GM12891 (cell line): ENCODE data around the gene COPE.
"Not testable (repeated sequence)": the region's sequence is repeated elsewhere in the genome, so short reads cannot be mapped to it uniquely, and the experiment has no call there.

Experiments used
- DNase-seq: peaks from one replicate; pipeline ENCODE4 v3.0.0; 2011; ENCODE audit warnings: low spot score; ENCODE audit not compliant: insufficient read length
- FAIRE-seq: peaks from 2 replicates; lab custom pipeline; 2011; peaks lifted over from hg19 to GRCh38; lab: Jason Lieb, UNC
- PAX5 ChIP-seq: IDR thresholded peaks from 2 replicates; pipeline ENCODE4 v1.6.1; 2011; ENCODE audit warnings: low read length, moderate library complexity, mild to moderate bottlenecking; ENCODE audit not compliant: insufficient read depth, severe bottlenecking
- POLR2A ChIP-seq: IDR thresholded peaks from 2 replicates; pipeline ENCODE4 v1.6.1; 2011; ENCODE audit warnings: low read depth, low read length, control low read depth
- POLR2AphosphoS5 ChIP-seq: IDR thresholded peaks from 2 replicates; pipeline ENCODE4 v1.6.1; 2011; ENCODE audit warnings: low read depth, low read length, control low read depth
- POU2F2 ChIP-seq: IDR thresholded peaks from 2 replicates; pipeline ENCODE4 v1.6.1; 2011; ENCODE audit warnings: low read depth, mild to moderate bottlenecking, control low read depth, low read length, moderate library complexity
- SPI1 ChIP-seq: IDR thresholded peaks from 2 replicates; pipeline ENCODE4 v1.6.1; 2011; ENCODE audit warnings: low read depth, low read length, control low read depth
- TAF1 ChIP-seq: IDR thresholded peaks from 2 replicates; pipeline ENCODE4 v1.6.1; 2011; ENCODE audit warnings: low read depth, low read length, control low read depth

The COPE gene

GRCh38 chr19:18924684-18925213 lies 5.6 kb upstream of the COPE start:
- FAIRE-seq (no peak), DNase-seq (no peak)
- TF ChIP-seq SPI1 (no peak), TAF1 (no peak), POLR2A (no peak), POU2F2 (no peak), POLR2AphosphoS5 (no peak), PAX5 (no peak)

GRCh38 chr19:18922228-18922985 lies 3.2 kb upstream of the COPE start:
- DNase-seq: no peak
- no peak for TF ChIP-seq POLR2A
- no peak for TF ChIP-seq POLR2AphosphoS5
- no peak for TF ChIP-seq PAX5
- TF ChIP-seq POU2F2: no peak
- no peak for TF ChIP-seq SPI1
- TF ChIP-seq TAF1: no peak
- FAIRE-seq: no peak

- no peak for TF ChIP-seq SPI1
- TF ChIP-seq PAX5: no peak
- no peak for TF ChIP-seq POU2F2
- no peak for FAIRE-seq
- no peak for DNase-seq
Measured at GRCh38 chr19:18921593-18921992, 2.4 kb upstream of the COPE start.

DNA sequence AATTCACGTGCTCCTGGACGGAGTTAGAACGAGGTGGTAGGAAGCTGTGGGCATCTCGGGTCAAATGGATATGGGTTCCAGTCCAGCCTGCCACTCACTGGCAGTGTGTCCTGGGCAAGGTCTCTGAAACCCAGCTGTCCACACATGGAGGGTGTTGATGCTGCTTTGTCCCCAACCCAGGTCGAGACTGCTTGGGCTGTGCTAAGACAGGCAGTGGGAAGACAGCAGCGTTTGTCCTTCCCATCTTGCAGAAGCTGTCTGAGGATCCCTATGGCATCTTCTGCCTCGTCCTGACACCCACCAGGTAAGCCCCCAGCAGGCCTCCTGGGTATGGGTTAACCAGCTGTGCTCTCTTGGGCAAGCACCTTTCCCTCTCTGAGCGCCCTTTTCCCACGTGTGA lies 1.2 kb upstream of the COPE start:
- no peak for TF ChIP-seq POLR2AphosphoS5
- no peak for TF ChIP-seq TAF1
- no peak for TF ChIP-seq POU2F2
- no peak for TF ChIP-seq SPI1
- no peak for TF ChIP-seq PAX5
- TF ChIP-seq POLR2A: no peak
- DNase-seq (no peak), FAIRE-seq (no peak)

DNA sequence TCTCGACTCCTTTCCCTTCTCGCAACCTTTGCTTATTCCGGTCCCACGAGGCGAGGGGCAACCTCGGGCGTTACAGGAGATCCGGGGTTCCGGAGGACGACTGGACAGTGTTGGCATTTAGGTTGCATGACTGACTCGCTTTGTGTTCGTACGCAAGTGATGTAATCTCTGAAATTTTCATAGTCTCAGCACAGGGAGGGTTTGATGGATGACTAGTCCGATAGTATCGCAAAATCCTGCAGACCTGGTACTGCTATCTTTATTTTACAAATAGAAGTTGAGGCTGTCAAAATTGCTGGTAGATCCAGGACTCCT lies 670 bp upstream of the COPE start:
- no peak for DNase-seq
- FAIRE-seq: no peak
- TF ChIP-seq POU2F2: no peak

DNA sequence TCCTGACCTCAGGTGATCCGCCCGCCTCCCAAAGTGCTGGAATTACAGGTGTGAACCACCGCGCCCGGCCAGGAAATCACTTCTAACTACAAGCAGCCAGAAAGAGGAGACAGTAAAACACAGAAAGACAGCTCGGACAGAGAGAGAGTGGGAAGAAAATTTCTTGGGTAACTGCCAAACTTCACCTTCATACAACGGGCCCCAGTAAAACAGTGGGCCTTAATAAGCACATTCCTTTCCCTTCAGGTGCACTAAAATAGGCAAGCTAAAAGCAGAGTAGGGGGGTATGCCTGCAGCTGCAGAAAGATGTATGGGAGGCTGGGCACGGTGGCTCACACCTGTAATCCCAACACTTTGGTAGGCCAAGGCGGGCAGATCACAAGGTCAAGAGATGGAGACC lies 1.6 kb downstream of the COPE start:
- not testable (repeated sequence) for FAIRE-seq, DNase-seq

DNA sequence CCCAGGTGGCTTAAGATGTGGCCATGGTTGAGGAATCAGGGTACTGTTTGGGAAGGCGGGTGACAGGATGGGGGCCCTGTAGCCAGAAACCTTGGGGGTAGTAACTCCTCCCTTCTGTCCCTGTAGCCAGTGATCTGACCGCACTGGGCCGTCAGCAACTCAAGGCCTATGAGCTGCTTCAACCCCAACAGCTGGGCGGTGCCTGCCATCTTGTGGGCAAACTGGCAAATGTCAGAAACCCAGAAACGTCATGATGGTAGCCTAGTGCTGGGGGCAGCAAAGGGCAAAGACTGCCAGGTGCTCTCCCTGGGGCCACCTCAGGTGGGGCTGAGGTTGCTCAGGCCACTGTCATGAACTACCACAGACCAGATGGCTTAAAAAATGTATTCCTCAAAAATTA lies 3.5 kb downstream of the COPE start:
- DNase-seq: no peak

DNA sequence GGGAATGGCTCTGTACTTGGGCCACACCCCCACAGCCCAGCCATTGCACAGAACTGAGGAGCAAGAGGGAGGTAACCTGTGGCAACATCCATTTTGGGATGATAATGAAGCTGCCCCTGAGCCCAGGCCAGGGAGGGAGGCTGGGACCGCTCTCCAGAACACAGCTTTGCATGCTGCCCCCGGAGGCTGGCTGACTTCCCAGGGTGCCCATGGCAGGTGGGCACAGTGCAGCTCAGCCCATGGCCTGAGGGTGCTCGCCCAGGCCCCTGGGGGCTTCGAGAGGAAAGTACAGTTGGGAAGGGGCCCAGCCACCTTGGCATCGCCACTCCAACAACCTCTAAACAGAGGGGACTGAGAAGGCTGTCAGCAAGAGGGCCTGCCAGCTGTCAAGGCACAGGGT lies 5.7 kb downstream of the COPE start:
- no peak for TF ChIP-seq SPI1
- TF ChIP-seq POLR2AphosphoS5: no peak
- no peak for TF ChIP-seq POLR2A
- no peak for TF ChIP-seq TAF1
- TF ChIP-seq POU2F2: no peak
- TF ChIP-seq PAX5: no peak
- DNase-seq: no peak
- no peak for FAIRE-seq

More for the DNA sequence above, 3.5 kb downstream of the COPE start:
- FAIRE-seq: no peak
- TF ChIP-seq SPI1: no peak

DNA sequence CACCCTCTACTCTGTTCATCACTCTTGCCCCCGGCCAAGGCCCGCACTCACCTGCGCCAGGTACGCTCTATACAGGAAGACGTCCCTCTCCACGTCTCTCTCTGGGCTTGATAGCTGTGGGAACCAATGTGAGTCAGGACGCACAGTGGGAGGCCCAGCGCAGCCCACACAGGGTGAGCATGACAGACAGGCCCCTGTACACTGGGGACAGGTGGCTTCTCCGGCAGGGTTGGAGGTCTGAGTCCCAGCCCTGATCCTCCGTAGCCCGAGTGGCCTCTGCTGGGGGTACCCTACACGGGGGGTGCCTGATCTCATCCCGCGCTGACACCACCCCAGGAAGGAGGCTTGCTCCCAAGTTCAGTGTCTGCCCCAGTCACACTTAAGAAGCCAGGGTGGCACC lies 6.3 kb downstream of the COPE start:
- no peak for FAIRE-seq
- DNase-seq: no peak
- TF ChIP-seq POLR2AphosphoS5: peak; percentile 32; the same call in 1 of the 2 replicates
- TF ChIP-seq TAF1: no peak

DNA sequence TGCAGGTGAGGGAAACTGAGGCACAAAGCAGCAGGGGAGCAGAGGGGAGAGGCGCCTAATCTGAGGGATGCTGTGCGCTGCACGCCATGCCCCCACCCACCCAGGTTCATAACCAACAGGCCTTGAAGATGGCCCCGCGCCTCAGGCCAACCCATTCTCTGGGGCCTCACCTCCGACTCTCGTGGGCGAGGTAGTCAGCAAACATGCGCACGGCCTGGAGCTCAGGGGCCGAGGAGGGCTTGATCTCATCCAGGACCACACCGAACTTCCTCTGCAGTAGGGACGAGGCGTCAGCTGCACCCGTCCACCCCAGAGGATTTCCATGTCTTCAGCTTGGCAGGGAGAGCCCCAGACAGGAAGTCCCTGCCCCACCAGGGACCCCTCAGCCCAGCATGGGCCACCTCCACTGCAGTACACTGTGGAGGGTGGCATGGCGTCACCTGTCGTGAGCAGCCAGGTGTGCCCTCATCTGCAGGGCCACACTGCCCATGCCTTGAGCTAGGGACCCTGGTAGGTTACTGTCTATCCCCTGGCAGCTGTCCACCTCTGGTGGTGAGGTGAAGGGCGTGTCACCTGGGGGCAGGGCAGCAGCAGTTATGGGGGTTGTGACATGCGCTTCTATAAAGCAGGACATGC lies 8.3 kb downstream of the COPE start:
- no peak for FAIRE-seq
- TF ChIP-seq POLR2A: 0 out of 2 replicates have a peak, but pooled peaks have one; percentile 20
- no peak for TF ChIP-seq POU2F2
- no peak for DNase-seq

- FAIRE-seq (no peak), DNase-seq (no peak)
- TF ChIP-seq POLR2AphosphoS5: no peak
- no peak for TF ChIP-seq PAX5
- no peak for TF ChIP-seq POLR2A
- TF ChIP-seq SPI1: no peak
- no peak for TF ChIP-seq TAF1
- TF ChIP-seq POU2F2: no peak
Measured at GRCh38 chr19:18910010-18910409, 9.2 kb downstream of the COPE start.
